ENCODE measurements around the gene TGFB3. TPM values are rescaled to one million over a fixed set of nuclear protein-coding genes. Genes with fewer than 3 reads are reported as not detected.

Gene TGFB3
- total RNA-seq (2021) = 11.6 and 12.8 TPM in 2 replicates
- percentile 49 among the genes with signal in this experiment for Bru-seq, nascent RNA
- BruChase-seq, experiment 1, labeled RNA remaining after a 2-hour chase = percentile 53 among the genes with signal in this experiment
- BruChase-seq, experiment 2, labeled RNA remaining after a 6-hour chase = percentile 55 among the genes with signal in this experiment
- long read RNA-seq, transcript TGFB3-201 (7 exons, 2,522 nt) = major isoform, 8 of 10 reads
- long read RNA-seq, partial matches to known transcripts = 1 of 10 reads
- long read RNA-seq, other reads (novel, unspliced or antisense) = 1 of 10 reads

GRCh38 chr14:75981426-75982265, at the start of gene TGFB3:
TGFB3 (minus strand) TSS chr14:75981995; CDS start chr14:75980893, 1,102 bp downstream.
- Histone ChIP-seq H3K4me1 (ENCODE audit: insufficient read depth, low read length, poor library complexity, severe bottlenecking) (peaks cover 9% of the 10 kb centered on the region), H3K36me3 (ENCODE audit: insufficient read depth, low read length, poor library complexity, severe bottlenecking) (no peaks in the 10 kb centered on the region), H3K27ac (ENCODE audit: low read depth, low read length, poor library complexity, severe bottlenecking) (peak within 1 kb of the TSS; percentile 92), H3K9me3 (ENCODE audit: low read depth, low read length, poor library complexity, severe bottlenecking) (no peaks in the 10 kb centered on the region), H3K27me3 (replicated peaks; ENCODE audit: insufficient read depth, low read depth, low read length, poor library complexity) (no peaks in the 10 kb centered on the region), H3K4me3 (ENCODE audit: low read depth, low read length, poor library complexity, severe bottlenecking) (peak within 1 kb of the TSS; percentile 95)
- POLR2A ChIA-PET (ENCODE audit: low non-redundant PET) = no interaction called here
- TSS peak; percentile 93 for BruUV-seq (replicated peaks)
- intact Hi-C loops (cut with micrococcal nuclease; ENCODE audit: unreplicated experiment) = loop anchor here (1.0 to 5.0 kb wide), 4 partner anchors 74 to 674 kb away; partner anchors contain the start of gene FLVCR2
- CTCF ChIA-PET = interaction anchor here (0.6 to 2.1 kb wide), 5 partner anchors 75 to 404 kb away, joined by 3 to 57 read pairs (median 7); no protein-coding TSS in a partner anchor
- DNase-seq (ENCODE audit: low spot score) = peak; percentile 92
- TF ChIP-seq EZH2 (IDR thresholded peaks at IDR 0.05; ENCODE audit: borderline replicate concordance, low read depth, low read length, poor library complexity, severe bottlenecking) (no peak), CTCF (conservative IDR thresholded peaks at IDR 0.05; ENCODE audit: low read depth, low read length) (no peak)

- Histone ChIP-seq H3K27ac (ENCODE audit: low read depth, low read length, poor library complexity, severe bottlenecking) (no peak overlapping the region), H3K4me1 (ENCODE audit: insufficient read depth, low read length, poor library complexity, severe bottlenecking) (no peaks in the 10 kb centered on the region), H3K27me3 (replicated peaks; ENCODE audit: insufficient read depth, low read depth, low read length, poor library complexity) (no peaks in the 10 kb centered on the region), H3K4me3 (ENCODE audit: low read depth, low read length, poor library complexity, severe bottlenecking) (no peak overlapping the region), H3K9me3 (ENCODE audit: low read depth, low read length, poor library complexity, severe bottlenecking) (no peaks in the 10 kb centered on the region), H3K36me3 (ENCODE audit: insufficient read depth, low read length, poor library complexity, severe bottlenecking) (no peaks in the 10 kb centered on the region)
- BruUV-seq (replicated peaks) = no TSS peak
- intact Hi-C loops (cut with micrococcal nuclease; ENCODE audit: unreplicated experiment) = no loop called here
- ChIA-PET CTCF (interaction anchor here (0.6 kb wide), 1 partner anchor 369 kb away, joined by 3 read pairs; no protein-coding TSS in a partner anchor), POLR2A (ENCODE audit: low non-redundant PET) (no interaction called here)
- no peak for DNase-seq (ENCODE audit: low spot score)
- no peak for TF ChIP-seq CTCF (conservative IDR thresholded peaks at IDR 0.05; ENCODE audit: low read depth, low read length)
- TF ChIP-seq EZH2 (IDR thresholded peaks at IDR 0.05; ENCODE audit: borderline replicate concordance, low read depth, low read length, poor library complexity, severe bottlenecking) = no peak
Observed at GRCh38 chr14:76024211-76024907, 42.6 kb upstream of the TGFB3 start.

GRCh38 chr14:76023757-76024156, 42.0 kb upstream of the TGFB3 start:
- DNase-seq (ENCODE audit: low spot score) = no peak
- no peak for TF ChIP-seq CTCF (conservative IDR thresholded peaks at IDR 0.05; ENCODE audit: low read depth, low read length)
- TF ChIP-seq EZH2 (IDR thresholded peaks at IDR 0.05; ENCODE audit: borderline replicate concordance, low read depth, low read length, poor library complexity, severe bottlenecking) = no peak
- Histone ChIP-seq H3K27ac (ENCODE audit: low read depth, low read length, poor library complexity, severe bottlenecking) (no peak overlapping the region), H3K4me3 (ENCODE audit: low read depth, low read length, poor library complexity, severe bottlenecking) (no peak overlapping the region), H3K36me3 (ENCODE audit: insufficient read depth, low read length, poor library complexity, severe bottlenecking) (no peaks in the 10 kb centered on the region), H3K27me3 (replicated peaks; ENCODE audit: insufficient read depth, low read depth, low read length, poor library complexity) (no peaks in the 10 kb centered on the region), H3K4me1 (ENCODE audit: insufficient read depth, low read length, poor library complexity, severe bottlenecking) (no peaks in the 10 kb centered on the region), H3K9me3 (ENCODE audit: low read depth, low read length, poor library complexity, severe bottlenecking) (peaks cover 3% of the 10 kb centered on the region)
- BruUV-seq (replicated peaks) = no TSS peak
- CTCF ChIA-PET = no interaction called here
- intact Hi-C loops (cut with micrococcal nuclease; ENCODE audit: unreplicated experiment) = no loop called here
- POLR2A ChIA-PET (ENCODE audit: low non-redundant PET) = no interaction called here
